K562 (cell line): ENCODE data around the gene SLC25A34. TPM values are rescaled to one million over a fixed set of nuclear protein-coding genes. Genes with fewer than 3 reads are reported as not detected.

ENCODE experiments used
- CHD7 ChIP-seq: fragments of 200-600 bp; sonication (generic); IDR thresholded peaks from one replicate; pipeline ENCODE4 v1.6.1; 2012; ENCODE audit warnings: mild to moderate bottlenecking, low read depth, low read length, inconsistent platforms
- polyA plus RNA-seq, 8 experiments: library from polyadenylated mRNA; depleted of rRNA in 4 of 8; stranded (reverse) in 5 of 8; unstranded in 3 of 8; fragments of >200 nt; fragmentation: Nextera tagmentation in 2 of 8; fragmentation: Illumina TruSeq in 1 of 8; extraction: Ambion mirVana in 2 of 8; extraction: Trizol in 1 of 8; gene quantifications; 2 replicates each; pipeline versions ENCODE4 v1.2.1 to v1.2.3, GENCODE V29; 2011 to 2014; ENCODE audit warnings: inconsistent platforms in 1 of 8, missing spikeins in 1 of 8
- total RNA-seq, 7 experiments: library from RNA; depleted of rRNA in 6 of 7; stranded (reverse); fragments of >200 nt in 6 of 7; fragmentation: Illumina TruSeq in 2 of 7; extraction: Trizol in 2 of 7; gene quantifications; 2 replicates each; pipeline versions ENCODE4 v1.2.1 to v1.2.3, GENCODE V29; 2011 to 2021; ENCODE audit warnings: low replicate concordance in 1 of 7

SLC25A34 gene
- total and polyA plus RNA-seq, 9 of the 15 experiments (the other 6 are each of a cell fraction or from before 2014, with no cell fraction given) = 0.01 to 0.57 (median 0.16) TPM

GRCh38 chr1:15765495-15766194 lies 29.6 kb downstream of the SLC25A34 start (continued):
- no peak for TF ChIP-seq CHD7
- TF ChIP-seq, all 486 proteins: peak for 23
